ENCODE results near the gene PRTFDC1. TPM values are rescaled to one million over a fixed set of nuclear protein-coding genes. Genes with fewer than 3 reads are reported as not detected.

The PRTFDC1 gene
- total and polyA plus RNA-seq, 2 of the 8 experiments (the other 6 are each of a cell fraction or from before 2014, with no cell fraction given) = 5.9 to 6.6 TPM

- Histone ChIP-seq H2BK15ac (ENCODE audit: low read length) (no peak overlapping the region), H3K14ac (ENCODE audit: insufficient read length) (no peak overlapping the region), H3K18ac (ENCODE audit: extremely low read depth, low read length) (no peak overlapping the region), H2AK5ac (ENCODE audit: low read depth, low read length) (no peak overlapping the region), H3K4me1 (replicated peaks in 1 of 4; ENCODE audit: control insufficient read depth in 3 of 4, insufficient read depth in 4 of 4, low read length in 3 of 4) (no peaks in the 10 kb centered on the region), H4K20me1 (replicated peaks in 1 of 2; ENCODE audit: control insufficient read depth in 1 of 2, insufficient read depth in 2 of 2, low read length in 2 of 2) (no peaks in the 10 kb centered on the region), H3K23ac (ENCODE audit: insufficient read length) (no peak overlapping the region), H3K56ac (replicated peaks; ENCODE audit: insufficient read length, low read depth, low read length) (no peak overlapping the region), H3K9me3 (ENCODE audit: insufficient read depth in 2 of 2, low read depth in 1 of 2, low read length in 1 of 2) (no peaks in the 10 kb centered on the region), H2BK120ac (replicated peaks; ENCODE audit: low read depth, low read length) (no peak overlapping the region), H3K4me3 (ENCODE audit: extremely low read depth in 1 of 4, insufficient read depth in 2 of 4, low read depth in 3 of 4, low read length in 4 of 4) (no peak overlapping the region), H3K4ac (replicated peaks; ENCODE audit: insufficient read length, low read depth, low read length) (no peak overlapping the region), H3K27me3 (replicated peaks in 1 of 4; ENCODE audit: control insufficient read depth in 3 of 4, extremely low read depth in 1 of 4, insufficient read depth in 3 of 4, low read length in 3 of 4) (no peaks in the 10 kb centered on the region), H4K91ac (replicated peaks; ENCODE audit: insufficient read length, low read length) (no peak overlapping the region), H2BK12ac (ENCODE audit: low read depth, low read length) (no peak overlapping the region), H3K4me2 (ENCODE audit: insufficient read depth in 1 of 2, low read depth in 2 of 2, low read length in 2 of 2) (no peak overlapping the region), H3K79me2 (ENCODE audit: control insufficient read depth in 1 of 2, insufficient read depth in 2 of 2, low read length in 2 of 2) (no peaks in the 10 kb centered on the region), H3K36me3 (ENCODE audit: control insufficient read depth in 2 of 4, insufficient read depth in 4 of 4, low read length in 3 of 4) (no peaks in the 10 kb centered on the region), H2BK5ac (ENCODE audit: low read depth, low read length) (no peak overlapping the region), H2BK20ac (ENCODE audit: low read length) (no peak overlapping the region), H4K5ac (ENCODE audit: insufficient read length, low read depth, low read length) (no peak overlapping the region), H2AFZ (ENCODE audit: low read length) (no peak overlapping the region), H3K27ac (ENCODE audit: low read depth, low read length) (no peak overlapping the region), H3K9ac (replicated peaks in 1 of 4; ENCODE audit: extremely low read depth in 1 of 4, low read depth in 3 of 4, low read length in 3 of 4) (no peak overlapping the region; a peak in 1 of 7 replicates), H3K79me1 (ENCODE audit: low read depth, low read length) (no peaks in the 10 kb centered on the region), H3K23me2 (ENCODE audit: low read depth, low read length) (no peaks in the 10 kb centered on the region), H4K8ac (ENCODE audit: extremely low read depth, insufficient read depth, low read length) (no peak overlapping the region)
- FAIRE-seq = no peak
- whole genome bisulfite sequencing, 2 experiments (ENCODE audit: extremely low coverage in 1 of 2, insufficient coverage in 1 of 2, insufficient read length in 1 of 2, insufficient replicate concordance in 2 of 2, low coverage in 1 of 2, low lambda C conversion rate in 2 of 2, missing lambda C conversion rate in 1 of 2) = 89% methylated on average over 12 of the region's 12 CpGs; no CpG with 5 or more reads in 1 of the 2 experiments
- ChIA-PET CTCF (ENCODE audit: partially characterized antibody) (no interaction called here), POLR2A (ENCODE audit: partially characterized antibody) (no interaction called here)
- no peak for DNase-seq (ENCODE audit: low read depth in 1 of 2, low spot score in 2 of 2)
- no peak for TF ChIP-seq KDM1A (IDR thresholded peaks at IDR 0.05; ENCODE audit: borderline replicate concordance, low read length)
- no peak for TF ChIP-seq CBX8 (IDR thresholded peaks at IDR 0.05; ENCODE audit: borderline replicate concordance, low read depth, low read length)
- TF ChIP-seq JUND (IDR thresholded peaks at IDR 0.05; ENCODE audit: low read length) = no peak
- no peak for TF ChIP-seq ZNF274 (IDR thresholded peaks at IDR 0.05; ENCODE audit: borderline replicate concordance, extremely low read depth, low read length)
- no peak for TF ChIP-seq HDAC6 (IDR thresholded peaks at IDR 0.05; ENCODE audit: low read depth, low read length)
- TF ChIP-seq YY1 (IDR thresholded peaks at IDR 0.05; ENCODE audit: low read depth, low read length) = no peak
- TF ChIP-seq POU5F1 (IDR thresholded peaks at IDR 0.05; ENCODE audit: low read depth, low read length) = no peak
- TF ChIP-seq TAF7 (optimal IDR thresholded peaks at IDR 0.05; ENCODE audit: borderline replicate concordance, low read depth, low read length) = no peak
- no peak for TF ChIP-seq RFX5 (IDR thresholded peaks at IDR 0.05; ENCODE audit: borderline replicate concordance, low read depth, low read length)
- TF ChIP-seq SUZ12 (IDR thresholded peaks at IDR 0.05; ENCODE audit: low read length) = no peak
- no peak for TF ChIP-seq GTF2F1 (IDR thresholded peaks at IDR 0.05; ENCODE audit: borderline replicate concordance, low read depth, low read length)
- TF ChIP-seq KDM5A (IDR thresholded peaks at IDR 0.05; ENCODE audit: low read length) = no peak
- TF ChIP-seq FOSL1 (IDR thresholded peaks at IDR 0.05; ENCODE audit: insufficient read depth, low read depth, low read length) = no peak
- TF ChIP-seq CREB1 (IDR thresholded peaks at IDR 0.05) = no peak
These were observed 36.6 kb upstream of the PRTFDC1 start for GRCh38 chr10:24988831-24989640.

Data from H1 (cell line).